H1 (cell line): ENCODE data around the gene CACNA1C. TPM values are rescaled to one million over a fixed set of nuclear protein-coding genes. Genes with fewer than 3 reads are reported as not detected.

ENCODE experiments used
- CTCF ChIA-PET: fragments of 300-600 bp; sonication (Branson Sonifier 250); formaldehyde crosslinking; loops from one replicate; lab custom pipeline; 2021; ENCODE audit not compliant: partially characterized antibody; lab: Charles Lee
- POLR2A ChIA-PET: fragments of 300-600 bp; sonication (Branson Sonifier 250); formaldehyde crosslinking; loops from one replicate; lab custom pipeline; 2021; ENCODE audit warnings: inconsistent platforms; ENCODE audit not compliant: partially characterized antibody; lab: Charles Lee
- DNase-seq, 2 experiments: peaks; one replicate each; pipeline versions ENCODE4 v3.0.0 to v3.0.0-alpha.2; 2010 to 2022; ENCODE audit warnings: low spot score in 2 of 2, low read depth in 1 of 2, mixed read lengths in 1 of 2
- FAIRE-seq: peaks from 2 replicates; lab custom pipeline; 2011; peaks lifted over from hg19 to GRCh38; lab: Jason Lieb, UNC
- H2AFZ ChIP-seq: 2 replicates; pipeline ENCODE4 v1.8.1; 2012; ENCODE audit warnings: low read length, inconsistent platforms
- H2AK5ac ChIP-seq: 2 replicates; pipeline ENCODE4 v1.6.1; 2013; ENCODE audit warnings: low read depth, low read length
- H2BK120ac ChIP-seq: replicated peaks from 2 replicates; pipeline ENCODE3; 2013; ENCODE audit warnings: low read depth, low read length, inconsistent platforms
- H2BK12ac ChIP-seq: 2 replicates; pipeline ENCODE4 v1.6.1; 2013; ENCODE audit warnings: low read depth, low read length
- H2BK15ac ChIP-seq: 2 replicates; pipeline ENCODE4 v1.6.1; 2013; ENCODE audit warnings: low read length
- H2BK20ac ChIP-seq: 2 replicates; pipeline ENCODE4 v1.6.1; 2013; ENCODE audit warnings: low read length
- H2BK5ac ChIP-seq: 2 replicates; pipeline ENCODE4 v1.6.1; 2013; ENCODE audit warnings: low read depth, low read length
- H3K14ac ChIP-seq: 2 replicates; pipeline ENCODE4 v1.6.1; 2013; ENCODE audit warnings: inconsistent platforms; ENCODE audit not compliant: insufficient read length
- H3K18ac ChIP-seq: 2 replicates; pipeline ENCODE4 v1.6.1; 2013; ENCODE audit warnings: low read length; ENCODE audit errors: extremely low read depth
- H3K23ac ChIP-seq: 2 replicates; pipeline ENCODE4 v1.6.1; 2013; ENCODE audit warnings: inconsistent platforms; ENCODE audit not compliant: insufficient read length
- H3K23me2 ChIP-seq: 2 replicates; pipeline ENCODE4 v1.6.1; 2013; ENCODE audit warnings: low read depth, low read length
- H3K27ac ChIP-seq: 2 replicates; pipeline ENCODE4 v1.6.1; 2011; ENCODE audit warnings: low read depth, low read length, inconsistent platforms
- H3K27me3 ChIP-seq, 4 experiments: replicated peaks in 1 of 4; 1 replicate in 1 of 4; 2 replicates in 3 of 4; pipeline versions ENCODE4 v1.6.1 to v1.8.1; 2011 to 2013; ENCODE audit warnings: low read length in 3 of 4, mild to moderate bottlenecking in 3 of 4, inconsistent platforms in 2 of 4, mixed read lengths in 2 of 4, moderate library complexity in 1 of 4; ENCODE audit not compliant: control insufficient read depth in 3 of 4, insufficient read depth in 3 of 4; ENCODE audit errors: extremely low read depth in 1 of 4
- H3K36me3 ChIP-seq, 4 experiments: 2 replicates each; pipeline versions ENCODE4 v1.6.1 to v1.8.1; 2011 to 2013; ENCODE audit warnings: mild to moderate bottlenecking in 4 of 4, low read length in 3 of 4, moderate library complexity in 2 of 4, control low read depth in 1 of 4, inconsistent platforms in 1 of 4; ENCODE audit not compliant: insufficient read depth in 4 of 4, control insufficient read depth in 2 of 4
- H3K4ac ChIP-seq: replicated peaks from 2 replicates; pipeline ENCODE3; 2013; ENCODE audit warnings: low read length, low read depth, mixed read lengths, inconsistent platforms; ENCODE audit not compliant: insufficient read length
- H3K4me1 ChIP-seq, 4 experiments: replicated peaks in 1 of 4; 1 replicate in 1 of 4; 2 replicates in 3 of 4; pipeline versions ENCODE4 v1.6.1 to v1.8.1; 2011 to 2013; ENCODE audit warnings: low read length in 3 of 4, inconsistent platforms in 2 of 4, mixed read lengths in 1 of 4; ENCODE audit not compliant: insufficient read depth in 4 of 4, control insufficient read depth in 3 of 4
- H3K4me2 ChIP-seq, 2 experiments: 2 replicates each; pipeline versions ENCODE4 v1.6.1 to v1.8.1; 2011 to 2013; ENCODE audit warnings: low read depth in 2 of 2, low read length in 2 of 2, control low read depth in 1 of 2, inconsistent platforms in 1 of 2, mild to moderate bottlenecking in 1 of 2; ENCODE audit not compliant: insufficient read depth in 1 of 2
- H3K4me3 ChIP-seq, 4 experiments: fragments of 200-600, 300-600 bp in 1 of 4; sonication (generic), shearing (Covaris generic), sonication (Bioruptor Twin) in 1 of 4; 2 replicates each; pipeline versions ENCODE4 v1.5.1 to v1.8.1; 2011 to 2016; ENCODE audit warnings: low read length in 4 of 4, low read depth in 3 of 4, control low read depth in 2 of 4, inconsistent platforms in 2 of 4, mild to moderate bottlenecking in 2 of 4, mixed read lengths in 1 of 4, moderate library complexity in 1 of 4; ENCODE audit not compliant: insufficient read depth in 2 of 4; ENCODE audit errors: extremely low read depth in 1 of 4
- H3K56ac ChIP-seq: replicated peaks from 2 replicates; pipeline ENCODE3; 2013; ENCODE audit warnings: low read depth, mild to moderate bottlenecking, mixed read lengths, low read length, inconsistent platforms; ENCODE audit not compliant: insufficient read length
- H3K79me1 ChIP-seq: 2 replicates; pipeline ENCODE4 v1.6.1; 2013; ENCODE audit warnings: low read depth, low read length, control low read depth
- H3K79me2 ChIP-seq, 2 experiments: 2 replicates each; pipeline versions ENCODE4 v1.6.1 to v1.8.1; 2012 to 2013; ENCODE audit warnings: low read length in 2 of 2, mild to moderate bottlenecking in 2 of 2, inconsistent platforms in 1 of 2; ENCODE audit not compliant: insufficient read depth in 2 of 2, control insufficient read depth in 1 of 2
- H3K9ac ChIP-seq, 4 experiments: replicated peaks in 1 of 4; 1 replicate in 1 of 4; 2 replicates in 3 of 4; pipeline versions ENCODE4 v1.6.1 to v1.8.1; 2011 to 2013; ENCODE audit warnings: low read depth in 3 of 4, low read length in 3 of 4, control low read depth in 2 of 4, mild to moderate bottlenecking in 2 of 4, moderate library complexity in 2 of 4, inconsistent platforms in 1 of 4; ENCODE audit errors: extremely low read depth in 1 of 4
- H3K9me3 ChIP-seq, 2 experiments: 2 replicates each; pipeline versions ENCODE4 v1.6.1 to v1.8.1; 2012 to 2013; ENCODE audit warnings: mild to moderate bottlenecking in 2 of 2, moderate library complexity in 2 of 2, control low read depth in 1 of 2, inconsistent platforms in 1 of 2, low read depth in 1 of 2, low read length in 1 of 2, mixed read lengths in 1 of 2; ENCODE audit not compliant: insufficient read depth in 2 of 2
- H4K20me1 ChIP-seq, 2 experiments: replicated peaks in 1 of 2; 2 replicates each; pipeline versions ENCODE3 to v1.8.1; 2011 to 2013; ENCODE audit warnings: inconsistent platforms in 2 of 2, low read length in 2 of 2, mild to moderate bottlenecking in 1 of 2; ENCODE audit not compliant: insufficient read depth in 2 of 2, control insufficient read depth in 1 of 2
- H4K5ac ChIP-seq: 2 replicates; pipeline ENCODE4 v1.6.1; 2013; ENCODE audit warnings: low read length, low read depth, mixed read lengths, inconsistent platforms; ENCODE audit not compliant: insufficient read length
- H4K8ac ChIP-seq: 2 replicates; pipeline ENCODE4 v1.8.0; 2013; ENCODE audit warnings: mild to moderate bottlenecking, moderate library complexity, low read length, inconsistent platforms; ENCODE audit not compliant: insufficient read depth; ENCODE audit errors: extremely low read depth
- H4K91ac ChIP-seq: replicated peaks from 2 replicates; pipeline ENCODE3; 2013; ENCODE audit warnings: low read length, mixed read lengths, inconsistent platforms; ENCODE audit not compliant: insufficient read length
- ASH2L ChIP-seq: fragments of 200-600, 300-600 bp; sonication (generic); IDR thresholded peaks from one replicate; pipeline ENCODE4 v1.7.1; 2017; ENCODE audit warnings: low read length
- CBX5 ChIP-seq: fragments of 300-800, 300-1000 bp; sonication (generic); IDR thresholded peaks from 2 replicates; pipeline ENCODE4 v1.7.1; 2016; ENCODE audit warnings: antibody characterized with exemption, low read length, low read depth
- CTBP2 ChIP-seq: IDR thresholded peaks from 2 replicates; pipeline ENCODE4 v1.7.0; 2011; ENCODE audit warnings: borderline replicate concordance, mild to moderate bottlenecking, moderate library complexity, mixed read lengths, low read length; ENCODE audit not compliant: insufficient read depth, insufficient read length
- FOSL1 ChIP-seq: IDR thresholded peaks from 2 replicates; pipeline ENCODE4 v1.6.1; 2011; ENCODE audit warnings: mild to moderate bottlenecking, low read depth, low read length, moderate library complexity; ENCODE audit not compliant: insufficient read depth
- HDAC6 ChIP-seq: IDR thresholded peaks from one replicate; pipeline ENCODE4 v1.7.1; 2012; ENCODE audit warnings: low read depth, mild to moderate bottlenecking, inconsistent platforms, low read length, moderate library complexity
- NRF1 ChIP-seq: IDR thresholded peaks from 2 replicates; pipeline ENCODE4 v1.6.1; 2011; ENCODE audit warnings: mild to moderate bottlenecking, low read depth, low read length, improper control_type of control experiment
- PHF8 ChIP-seq: fragments of 200-600 bp; sonication (generic); conservative IDR thresholded peaks from 2 replicates; pipeline ENCODE4 v1.7.1; 2012; ENCODE audit warnings: low read depth, mild to moderate bottlenecking, inconsistent platforms, low read length, moderate library complexity
- POU5F1 ChIP-seq: IDR thresholded peaks from 2 replicates; pipeline ENCODE4 v1.6.1; 2011; ENCODE audit warnings: low read depth, mild to moderate bottlenecking, low read length, moderate library complexity
- SIX5 ChIP-seq: IDR thresholded peaks from 2 replicates; pipeline ENCODE4 v1.6.1; 2011; ENCODE audit warnings: mild to moderate bottlenecking, low read depth, low read length
- SP2 ChIP-seq: IDR thresholded peaks from 2 replicates; pipeline ENCODE4 v1.6.1; 2012; ENCODE audit warnings: mild to moderate bottlenecking, low read length, inconsistent platforms
- SRF ChIP-seq: IDR thresholded peaks from 2 replicates; pipeline ENCODE4 v1.6.1; 2011; ENCODE audit warnings: mild to moderate bottlenecking, low read depth, low read length, moderate library complexity
- SUZ12 ChIP-seq: fragments of 200-600 bp; sonication (generic); IDR thresholded peaks from 2 replicates; pipeline ENCODE4 v1.6.1; 2012; ENCODE audit warnings: mild to moderate bottlenecking, inconsistent platforms, low read length, moderate library complexity, mixed read lengths
- WGBS, 2 experiments: shearing (Covaris generic) in 1 of 2; methylation state at CpG; one replicate each; pipeline versions ENCODE4 v1.1.6 to v1.1.7; 2013 to 2015; ENCODE audit warnings: low lambda C conversion rate in 2 of 2, mixed read lengths in 2 of 2, inconsistent platforms in 1 of 2, low coverage in 1 of 2, missing lambda C conversion rate in 1 of 2; ENCODE audit not compliant: insufficient replicate concordance in 2 of 2, insufficient coverage in 1 of 2, insufficient read length in 1 of 2; ENCODE audit errors: extremely low coverage in 1 of 2, missing lambda C conversion rate in 1 of 2; 5-methylcytosine and 5-hydroxymethylcytosine counted together
- polyA plus RNA-seq, 7 experiments: library from polyadenylated mRNA; depleted of rRNA in 3 of 7; stranded (reverse) in 5 of 7; unstranded in 2 of 7; fragments of >200 nt in 5 of 7; fragments of 200-250 nt in 2 of 7; gene quantifications; 1 replicate in 5 of 7; 2 replicates in 1 of 7; 4 replicates in 1 of 7; pipeline versions ENCODE4 v1.2.1 to v1.2.3, GENCODE V29; 2011 to 2013; ENCODE audit warnings: missing spikeins in 2 of 7, mixed read lengths in 2 of 7
- total RNA-seq: library from RNA; stranded (reverse); fragmentation: NEBNext Ultra II Directional; extraction: Animal tissue kit (Norgen Biotek cat#: 25700); gene quantifications from 2 replicates; pipeline ENCODE4 v1.2.1, GENCODE V29; 2021
- TF ChIP-seq, protein P1 (sequence below): IDR thresholded peaks from 2 replicates; pipeline ENCODE4 v1.6.1; 2012; ENCODE audit warnings: inconsistent platforms

CACNA1C gene
- total and polyA plus RNA-seq, 2 of the 8 experiments (the other 6 are each of a cell fraction or from before 2014, with no cell fraction given), result 1.3 TPM

DNA sequence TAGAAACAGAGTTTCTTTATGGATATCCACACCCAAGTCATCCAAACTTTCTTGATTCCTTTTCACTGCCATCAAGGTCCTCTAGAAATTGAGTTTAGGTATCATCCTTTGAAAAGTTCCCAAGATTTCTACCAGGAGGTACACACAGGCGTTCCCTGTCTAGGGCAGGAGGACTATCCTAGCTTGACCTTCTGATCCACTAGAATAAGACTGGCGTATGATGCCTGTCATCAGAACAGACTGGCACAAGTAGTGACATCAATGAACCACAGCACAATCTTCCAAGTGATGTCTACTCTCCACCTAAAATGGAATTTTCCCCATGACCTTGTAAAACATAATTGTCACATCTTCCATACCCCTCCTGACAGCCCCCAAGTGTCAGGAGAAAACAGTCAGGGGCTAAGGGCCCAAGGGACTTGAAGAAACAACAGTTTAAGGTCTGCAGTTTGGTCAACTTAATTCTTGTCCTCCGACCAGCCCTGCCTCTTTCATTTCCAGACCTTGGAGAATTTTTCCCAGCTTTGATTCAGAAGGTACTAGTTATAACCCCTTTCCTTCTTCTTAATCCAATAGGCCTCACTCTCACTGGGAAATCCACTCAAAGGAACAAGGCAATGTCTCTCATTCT, 641.3 kb downstream of the CACNA1C start:
- no peak overlapping the region for H2BK15ac ChIP-seq
- H2BK5ac ChIP-seq, result no peak overlapping the region
- H4K91ac ChIP-seq, result no peak overlapping the region
- no peak overlapping the region for H3K9ac ChIP-seq
- ChIA-PET CTCF (interaction anchor here (0.9 to 1.2 kb wide), 3 partner anchors 11 to 130 kb away, joined by 3 to 5 read pairs (median 3); no protein-coding TSS in a partner anchor), POLR2A (no interaction called here)
- no peak overlapping the region for H2AK5ac ChIP-seq
- no peak overlapping the region for H3K14ac ChIP-seq
- H3K23me2 ChIP-seq, result peaks cover 9% of the 10 kb centered on the region; the same call in 1 of the 2 replicates
- H3K4me3 ChIP-seq, result no peak overlapping the region
- FAIRE-seq, result no peak
- no peak overlapping the region for H3K23ac ChIP-seq
- peaks cover 3 to 6% of the 10 kb centered on the region in 2 experiments; a peak in 3 of 4 replicates for H3K9me3 ChIP-seq
- no peak overlapping the region for H3K4ac ChIP-seq
- H2BK12ac ChIP-seq, result no peak overlapping the region; the same call in 1 of the 2 replicates
- no peak overlapping the region for H2BK20ac ChIP-seq
- no peak overlapping the region for H3K27ac ChIP-seq
- no peak overlapping the region for H3K56ac ChIP-seq
- H3K27me3 ChIP-seq, result peaks cover 0 to 10% (median 6%) of the 10 kb centered on the region in 4 experiments; a peak in 4 of 7 replicates
- H3K4me1 ChIP-seq, result peaks cover 0 to 8% (median 4%) of the 10 kb centered on the region in 4 experiments; a peak in 4 of 7 replicates
- no peak overlapping the region for H4K8ac ChIP-seq
- no peak for DNase-seq
- H3K79me1 ChIP-seq, result no peaks in the 10 kb centered on the region
- H4K5ac ChIP-seq, result no peak overlapping the region
- no peaks in the 10 kb centered on the region for H3K79me2 ChIP-seq
- no peaks in the 10 kb centered on the region for H3K36me3 ChIP-seq
- 88% methylated on average over 3 of the region's 3 CpGs; no CpG with 5 or more reads in 1 of the 2 experiments for WGBS, 2 experiments
- no peak overlapping the region for H2BK120ac ChIP-seq
- no peak overlapping the region for H3K18ac ChIP-seq
- no peak overlapping the region; a peak in 1 of 4 replicates for H3K4me2 ChIP-seq
- no peak overlapping the region for H2AFZ ChIP-seq
- H4K20me1 ChIP-seq, result no peaks in the 10 kb centered on the region
- no peak for TF ChIP-seq CTBP2
- no peak for TF ChIP-seq FOSL1
- TF ChIP-seq ASH2L, result no peak
- no peak for TF ChIP-seq CBX5
- TF ChIP-seq SUZ12, result no peak
- no peak for TF ChIP-seq HDAC6
- no peak for TF ChIP-seq SIX5
- TF ChIP-seq SRF, result no peak
- TF ChIP-seq, protein P1, sequence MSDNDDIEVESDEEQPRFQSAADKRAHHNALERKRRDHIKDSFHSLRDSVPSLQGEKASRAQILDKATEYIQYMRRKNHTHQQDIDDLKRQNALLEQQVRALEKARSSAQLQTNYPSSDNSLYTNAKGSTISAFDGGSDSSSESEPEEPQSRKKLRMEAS, result no peak
- TF ChIP-seq POU5F1, result no peak
- no peak for TF ChIP-seq PHF8
- TF ChIP-seq SP2, result no peak
- no peak for TF ChIP-seq NRF1
